GM03348 (cell line): ENCODE results near the gene ZNF700.
"Not testable (repeated sequence)": the region's sequence is repeated elsewhere in the genome, so short reads cannot be mapped to it uniquely, and the experiment has no call there.

Experiments used
- DNase-seq: peaks from one replicate; pipeline ENCODE4 v3.0.0; 2012; ENCODE audit warnings: low spot score

Gene ZNF700

GRCh38 chr19:11989112-11989456 is 64.2 kb downstream of the ZNF700 start:
- DNase-seq = no peak

GRCh38 chr19:11991921-11992320 is 67.0 kb downstream of the ZNF700 start:
- DNase-seq = not testable (repeated sequence)

- DNase-seq = peak; percentile 32
Observed at GRCh38 chr19:11995174-11995573, 70.3 kb downstream of the ZNF700 start.
